Testis (tissue), 2 donors: ENCODE results near the gene LAX1.
"Not testable (repeated sequence)": the region's sequence is repeated elsewhere in the genome, so short reads cannot be mapped to it uniquely, and the experiment has no call there.

Source experiments
- POLR2A ChIP-seq: fragments of 450-650 bp; IDR thresholded peaks from one replicate; pipeline ENCODE4 v1.6.1; 2017; ENCODE audit warnings: antibody characterized with exemption, mild to moderate bottlenecking, moderate library complexity
- TF ChIP-seq, protein P1 (sequence below), 3 experiments: fragments of 450-650 bp in 2 of 3; fragments of 200-600 bp in 1 of 3; sonication (generic) in 1 of 3; IDR thresholded peaks; one replicate each; pipeline ENCODE4 v1.5.1; 2016 to 2019; ENCODE audit warnings: antibody characterized with exemption in 3 of 3, mild to moderate bottlenecking in 2 of 3, moderate library complexity in 1 of 3

DNA sequence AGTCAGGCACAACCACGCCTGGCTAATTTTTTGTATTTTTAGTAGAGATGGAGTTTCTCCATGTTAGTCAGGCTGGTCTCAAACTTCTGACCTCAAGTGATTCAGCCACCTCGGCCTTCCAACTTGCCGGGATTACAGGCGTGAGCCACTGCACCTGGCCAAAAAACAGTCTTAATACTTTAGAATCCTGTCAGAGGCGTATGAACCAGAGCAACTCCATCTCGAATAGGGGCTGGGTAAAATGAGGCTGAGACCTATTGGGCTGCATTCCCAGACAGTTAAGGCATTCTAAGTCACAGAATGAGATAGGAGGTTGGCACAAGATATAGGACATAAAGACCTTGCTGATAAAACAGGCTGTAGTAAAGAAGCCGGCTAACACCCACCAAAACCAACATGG, 3.0 kb upstream of the LAX1 start:
- TF ChIP-seq, protein P1, sequence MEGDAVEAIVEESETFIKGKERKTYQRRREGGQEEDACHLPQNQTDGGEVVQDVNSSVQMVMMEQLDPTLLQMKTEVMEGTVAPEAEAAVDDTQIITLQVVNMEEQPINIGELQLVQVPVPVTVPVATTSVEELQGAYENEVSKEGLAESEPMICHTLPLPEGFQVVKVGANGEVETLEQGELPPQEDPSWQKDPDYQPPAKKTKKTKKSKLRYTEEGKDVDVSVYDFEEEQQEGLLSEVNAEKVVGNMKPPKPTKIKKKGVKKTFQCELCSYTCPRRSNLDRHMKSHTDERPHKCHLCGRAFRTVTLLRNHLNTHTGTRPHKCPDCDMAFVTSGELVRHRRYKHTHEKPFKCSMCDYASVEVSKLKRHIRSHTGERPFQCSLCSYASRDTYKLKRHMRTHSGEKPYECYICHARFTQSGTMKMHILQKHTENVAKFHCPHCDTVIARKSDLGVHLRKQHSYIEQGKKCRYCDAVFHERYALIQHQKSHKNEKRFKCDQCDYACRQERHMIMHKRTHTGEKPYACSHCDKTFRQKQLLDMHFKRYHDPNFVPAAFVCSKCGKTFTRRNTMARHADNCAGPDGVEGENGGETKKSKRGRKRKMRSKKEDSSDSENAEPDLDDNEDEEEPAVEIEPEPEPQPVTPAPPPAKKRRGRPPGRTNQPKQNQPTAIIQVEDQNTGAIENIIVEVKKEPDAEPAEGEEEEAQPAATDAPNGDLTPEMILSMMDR (IDR thresholded peaks at IDR 0.05), result not testable (repeated sequence)
- TF ChIP-seq POLR2A, result not testable (repeated sequence)
